GM12878 (cell line): ENCODE measurements around the gene KLHL2. TPM values are rescaled to one million over a fixed set of nuclear protein-coding genes. Genes with fewer than 3 reads are reported as not detected.

Experiments
- ATAC-seq: fragments of 200-7000 bp; cut with Tn5 transposase; 3 replicates; pipeline ENCODE4 v1.9.1; 2020; ENCODE audit warnings: mild to moderate bottlenecking, moderate library complexity
- BruUV-seq: library from RNA; stranded (reverse); fragments of 400-500 nt; replicated peaks from 2 replicates; lab custom pipeline; 2021; lab: Mats Ljungman, UMichigan
- CTCF ChIA-PET: fragments of 300-600 bp; sonication (Branson Sonifier 250); formaldehyde crosslinking; extraction: SDS; loops from one replicate; lab custom pipeline; 2021; ENCODE audit warnings: inconsistent platforms; lab: Yijun Ruan, JAX
- POLR2A ChIA-PET: fragments of 350-600 bp; formaldehyde crosslinking; extraction: SDS; loops from one replicate; lab custom pipeline; 2021; ENCODE audit warnings: inconsistent platforms; lab: Charles Lee
- RAD21 ChIA-PET: fragments of 300-600 bp; sonication (Branson Sonifier 250); formaldehyde crosslinking; loops from one replicate; lab custom pipeline; 2023; ENCODE audit warnings: antibody characterized with exemption; ENCODE audit not compliant: unreplicated experiment; lab: Charles Lee
- SMC1A ChIA-PET: fragments of 300-600 bp; sonication (Branson Sonifier 250); formaldehyde crosslinking; loops from one replicate; lab custom pipeline; 2023; ENCODE audit not compliant: unreplicated experiment, uncharacterized antibody; lab: Charles Lee
- DNase-seq: peaks from one replicate; pipeline ENCODE4 v3.0.0-alpha.2; 2011; ENCODE audit warnings: low read depth, low spot score
- FAIRE-seq: peaks from 3 replicates; lab custom pipeline; 2011; peaks lifted over from hg19 to GRCh38; lab: Jason Lieb, UNC
- H2AFZ ChIP-seq: 2 replicates; pipeline ENCODE4 v1.6.0; 2011; ENCODE audit warnings: low read depth, low read length, control low read depth; ENCODE audit not compliant: control insufficient read depth
- H3K27ac ChIP-seq: 2 replicates; pipeline ENCODE4 v1.5.1; 2011; ENCODE audit warnings: control low read depth; ENCODE audit not compliant: control insufficient read depth, insufficient read depth
- H3K27me3 ChIP-seq, 2 experiments: replicated peaks in 1 of 2; 2 replicates each; pipeline versions ENCODE4 v1.6.0 to v1.6.1; 2011; ENCODE audit warnings: low read length in 1 of 2; ENCODE audit not compliant: control insufficient read depth in 2 of 2, insufficient read depth in 2 of 2
- H3K36me3 ChIP-seq, 2 experiments: 2 replicates each; pipeline ENCODE4 v1.5.1; 2011; ENCODE audit warnings: low read length in 1 of 2; ENCODE audit not compliant: control insufficient read depth in 2 of 2, insufficient read depth in 2 of 2
- H3K4me1 ChIP-seq: 2 replicates; pipeline ENCODE4 v1.6.1; 2011; ENCODE audit warnings: mild to moderate bottlenecking, low read length, moderate library complexity, mixed read lengths; ENCODE audit not compliant: control insufficient read depth, insufficient read depth
- H3K4me2 ChIP-seq: 2 replicates; pipeline ENCODE4 v1.6.0; 2011; ENCODE audit warnings: control low read depth; ENCODE audit not compliant: control insufficient read depth, insufficient read depth
- H3K4me3 ChIP-seq: fragments of 200-600 bp; sonication (generic); 2 replicates; pipeline ENCODE4 v1.5.1; 2016
- H3K79me2 ChIP-seq: 2 replicates; pipeline ENCODE4 v1.6.0; 2011; ENCODE audit warnings: low read length; ENCODE audit not compliant: control insufficient read depth, insufficient read depth
- H3K9ac ChIP-seq: 2 replicates; pipeline ENCODE4 v1.8.0; 2011; ENCODE audit warnings: low read length, control low read depth, mixed read lengths; ENCODE audit not compliant: control insufficient read depth, insufficient read depth
- H3K9me3 ChIP-seq: replicated peaks from 3 replicates; pipeline ENCODE4 v1.5.1; 2011; ENCODE audit warnings: mild to moderate bottlenecking, low read length; ENCODE audit not compliant: control insufficient read depth, insufficient read depth
- H4K20me1 ChIP-seq: 2 replicates; pipeline ENCODE4 v1.6.0; 2011; ENCODE audit not compliant: control insufficient read depth, insufficient read depth
- BMI1 ChIP-seq: fragments of 450-650 bp; IDR thresholded peaks from 2 replicates; pipeline ENCODE4 v1.6.1; 2016; ENCODE audit warnings: mild to moderate bottlenecking, moderate library complexity, borderline replicate concordance
- CBFB ChIP-seq: IDR thresholded peaks from 2 replicates; pipeline ENCODE4 v1.6.1; 2016; ENCODE audit warnings: antibody characterized with exemption, low read depth
- CBX5 ChIP-seq: sonication (generic); IDR thresholded peaks from 2 replicates; pipeline ENCODE4 v1.6.1; 2016; ENCODE audit warnings: low read depth, moderate library complexity, mild to moderate bottlenecking, inconsistent platforms
- E2F8 ChIP-seq: fragments of 450-650 bp; IDR thresholded peaks from 2 replicates; pipeline ENCODE4 v1.6.1; 2018; ENCODE audit warnings: mild to moderate bottlenecking, low read depth, moderate library complexity; ENCODE audit not compliant: partially characterized antibody
- EZH2 ChIP-seq: IDR thresholded peaks from 2 replicates; pipeline ENCODE4 v1.6.1; 2012; ENCODE audit warnings: low read depth, mild to moderate bottlenecking, control low read depth, inconsistent platforms, low read length, borderline replicate concordance; ENCODE audit not compliant: control insufficient read depth
- GATAD2B ChIP-seq: fragments of 450-650 bp; conservative IDR thresholded peaks from 2 replicates; pipeline ENCODE4 v1.6.1; 2017; ENCODE audit warnings: low read depth, mild to moderate bottlenecking, moderate library complexity
- HDAC2 ChIP-seq: fragments of 200-600 bp; sonication (generic); IDR thresholded peaks from 2 replicates; pipeline ENCODE4 v1.6.1; 2017
- IRF4 ChIP-seq: IDR thresholded peaks from 2 replicates; pipeline ENCODE4 v1.6.1; 2011; ENCODE audit warnings: low read depth, low read length
- JUNB ChIP-seq: IDR thresholded peaks from 2 replicates; pipeline ENCODE4 v1.6.1; 2016; ENCODE audit warnings: antibody characterized with exemption, mild to moderate bottlenecking
- MTA2 ChIP-seq: fragments of 450-650 bp; IDR thresholded peaks from 2 replicates; pipeline ENCODE4 v1.6.1; 2016; ENCODE audit warnings: low read depth, mild to moderate bottlenecking, moderate library complexity
- MYB ChIP-seq: fragments of 150-350 bp; IDR thresholded peaks from 2 replicates; pipeline ENCODE4 v1.6.1; 2014; ENCODE audit warnings: mild to moderate bottlenecking, low read depth, low read length, borderline replicate concordance
- NBN ChIP-seq: fragments of 450-650 bp; IDR thresholded peaks from 2 replicates; pipeline ENCODE4 v1.6.1; 2016
- NFYA ChIP-seq: IDR thresholded peaks from 2 replicates; pipeline ENCODE4 v1.6.1; 2011; ENCODE audit warnings: low read depth, mild to moderate bottlenecking, low read length, improper control_type of control experiment, borderline replicate concordance
- NFYB ChIP-seq: IDR thresholded peaks from 2 replicates; pipeline ENCODE4 v1.6.1; 2011; ENCODE audit warnings: low read depth, mild to moderate bottlenecking, low read length, improper control_type of control experiment, moderate library complexity; ENCODE audit not compliant: insufficient read depth
- RB1 ChIP-seq: fragments of 450-650 bp; formaldehyde crosslinking; IDR thresholded peaks from 2 replicates; pipeline ENCODE4 v1.6.1; 2017; ENCODE audit warnings: mild to moderate bottlenecking, borderline replicate concordance
- RFX5 ChIP-seq: IDR thresholded peaks from 2 replicates; pipeline ENCODE4 v1.6.1; 2011; ENCODE audit warnings: low read depth, low read length, improper control_type of control experiment
- SP1 ChIP-seq: IDR thresholded peaks from one replicate; pipeline ENCODE4 v1.6.1; 2011; ENCODE audit warnings: low read depth, low read length
- SREBF2 ChIP-seq: IDR thresholded peaks from 2 replicates; pipeline ENCODE4 v1.6.1; 2012; ENCODE audit warnings: mild to moderate bottlenecking, low read length
- ZBTB33 ChIP-seq: fragments of 450-650 bp; IDR thresholded peaks from 2 replicates; pipeline ENCODE4 v1.6.1; 2017; ENCODE audit warnings: mild to moderate bottlenecking
- WGBS: methylation state at CpG from one replicate; pipeline ENCODE4 v1.1.6; 2016; ENCODE audit warnings: low lambda C conversion rate; ENCODE audit not compliant: insufficient replicate concordance, insufficient coverage; ENCODE audit errors: missing lambda C conversion rate; 5-methylcytosine and 5-hydroxymethylcytosine counted together
- in situ Hi-C: fragments of 300-500 bp; cut with MboI; formaldehyde crosslinking; loops from 9 replicates; pipeline ENCODE4 v1.14.3; 2018; ENCODE audit warnings: mixed read lengths
- intact Hi-C: fragments of 100-400 bp; cut with micrococcal nuclease; formaldehyde crosslinking; loops from one replicate; pipeline ENCODE4 v1.14.2; 2022; ENCODE audit not compliant: unreplicated experiment
- polyA plus RNA-seq, 11 experiments: library from polyadenylated mRNA; depleted of rRNA in 4 of 11; unstranded in 6 of 11; stranded (reverse) in 5 of 11; fragments of >200 nt; fragmentation: Nextera tagmentation in 4 of 11; fragmentation: Illumina TruSeq in 1 of 11; extraction: Ambion mirVana in 4 of 11; extraction: Trizol in 1 of 11; gene quantifications; 1 replicate in 1 of 11; 2 replicates in 10 of 11; pipeline versions ENCODE4 v1.2.1 to v1.2.3, GENCODE V29; 2011 to 2016; ENCODE audit warnings: inconsistent platforms in 2 of 11, missing spikeins in 2 of 11, low read depth in 1 of 11
- total RNA-seq, 4 experiments: library from RNA; depleted of rRNA in 3 of 4; stranded (reverse); fragments of >200 nt in 3 of 4; fragmentation: Illumina TruSeq in 1 of 4; extraction: Trizol in 1 of 4; gene quantifications; 2 replicates each; pipeline versions ENCODE4 v1.2.1 to v1.2.3, GENCODE V29; 2013 to 2021
- TF ChIP-seq, protein P1 (sequence below), 3 experiments: IDR thresholded peaks in 2 of 3; conservative IDR thresholded peaks in 1 of 3; 2 replicates each; pipeline ENCODE4 v1.5.1; 2011; ENCODE audit warnings: low read depth in 3 of 3, low read length in 3 of 3, mild to moderate bottlenecking in 3 of 3, control low read depth in 2 of 3, moderate library complexity in 2 of 3, inconsistent platforms in 1 of 3, mixed read lengths in 1 of 3; ENCODE audit not compliant: control insufficient read depth in 2 of 3, insufficient read depth in 1 of 3; ENCODE audit errors: extremely low read depth in 1 of 3

The KLHL2 gene
- total and polyA plus RNA-seq, 10 of the 15 experiments (the other 5 are each of a cell fraction or from before 2014, with no cell fraction given), result 4.8 to 22.8 (median 12.9) TPM

DNA sequence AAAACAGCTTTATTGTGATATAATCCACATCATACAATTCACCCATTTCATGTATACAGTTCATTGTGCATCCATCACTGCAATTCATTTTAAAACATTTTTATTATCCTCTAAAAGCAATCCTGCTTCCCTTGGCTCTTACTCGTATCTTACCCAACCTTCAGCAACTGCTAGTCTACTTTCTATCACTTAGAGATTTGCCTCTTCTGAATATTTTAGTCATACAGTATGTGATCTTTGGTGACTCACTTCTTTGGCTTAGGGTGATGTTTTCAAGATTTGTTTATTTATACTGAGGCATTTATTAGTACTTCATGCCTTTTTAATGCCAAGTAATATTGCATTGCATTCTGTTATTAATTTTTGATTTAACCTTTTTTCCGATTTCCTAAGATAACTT, 105.1 kb downstream of the KLHL2 start:
- POLR2A ChIA-PET, result no interaction called here
- H3K27ac ChIP-seq, result no peak overlapping the region
- in situ Hi-C loops, result no loop called here
- no peak for DNase-seq
- no peaks in the 10 kb centered on the region for H3K79me2 ChIP-seq
- ATAC-seq, result no peak
- no peak overlapping the region for H3K4me2 ChIP-seq
- H3K36me3 ChIP-seq, result 0 out of 4 replicates have a peak, but pooled peaks cover 0 to 2% of the 10 kb centered on the region in 2 experiments
- no peak overlapping the region for H2AFZ ChIP-seq
- no peak overlapping the region for H3K9ac ChIP-seq
- H3K9me3 ChIP-seq, result no peaks in the 10 kb centered on the region
- no peak for FAIRE-seq
- 97% methylated on average over 2 of the region's 2 CpGs for WGBS
- no peaks in the 10 kb centered on the region for H4K20me1 ChIP-seq
- no peak for TF ChIP-seq NFYA
- no peak for TF ChIP-seq SREBF2
- no peak for TF ChIP-seq CBFB
- TF ChIP-seq MTA2, result no peak
- TF ChIP-seq SP1, result no peak
- no peak for TF ChIP-seq RFX5
- TF ChIP-seq GATAD2B, result no peak
- TF ChIP-seq RB1, result no peak
- TF ChIP-seq, protein P1, sequence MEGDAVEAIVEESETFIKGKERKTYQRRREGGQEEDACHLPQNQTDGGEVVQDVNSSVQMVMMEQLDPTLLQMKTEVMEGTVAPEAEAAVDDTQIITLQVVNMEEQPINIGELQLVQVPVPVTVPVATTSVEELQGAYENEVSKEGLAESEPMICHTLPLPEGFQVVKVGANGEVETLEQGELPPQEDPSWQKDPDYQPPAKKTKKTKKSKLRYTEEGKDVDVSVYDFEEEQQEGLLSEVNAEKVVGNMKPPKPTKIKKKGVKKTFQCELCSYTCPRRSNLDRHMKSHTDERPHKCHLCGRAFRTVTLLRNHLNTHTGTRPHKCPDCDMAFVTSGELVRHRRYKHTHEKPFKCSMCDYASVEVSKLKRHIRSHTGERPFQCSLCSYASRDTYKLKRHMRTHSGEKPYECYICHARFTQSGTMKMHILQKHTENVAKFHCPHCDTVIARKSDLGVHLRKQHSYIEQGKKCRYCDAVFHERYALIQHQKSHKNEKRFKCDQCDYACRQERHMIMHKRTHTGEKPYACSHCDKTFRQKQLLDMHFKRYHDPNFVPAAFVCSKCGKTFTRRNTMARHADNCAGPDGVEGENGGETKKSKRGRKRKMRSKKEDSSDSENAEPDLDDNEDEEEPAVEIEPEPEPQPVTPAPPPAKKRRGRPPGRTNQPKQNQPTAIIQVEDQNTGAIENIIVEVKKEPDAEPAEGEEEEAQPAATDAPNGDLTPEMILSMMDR (IDR thresholded peaks at IDR 0.05 in 2 of 3, conservative IDR thresholded peaks at IDR 0.05 in 1 of 3; ENCODE audit: control insufficient read depth in 2 of 3, extremely low read depth in 1 of 3, insufficient read depth in 1 of 3, low read depth in 3 of 3, low read length in 3 of 3), result no peak
- TF ChIP-seq EZH2, result no peak
- no peak for TF ChIP-seq ZBTB33
- TF ChIP-seq MYB, result no peak
- no peak for TF ChIP-seq NFYB
- no peak for TF ChIP-seq E2F8
- TF ChIP-seq NBN, result no peak
- TF ChIP-seq HDAC2, result no peak
- no peak for TF ChIP-seq BMI1
- no peak for TF ChIP-seq JUNB
- TF ChIP-seq CBX5, result no peak
- TF ChIP-seq IRF4, result no peak
- SMC1A ChIA-PET, result interaction anchor here (2.8 kb wide), 1 partner anchor 11 kb away, joined by 7 read pairs; no protein-coding TSS in a partner anchor
- RAD21 ChIA-PET, result no interaction called here
- no TSS peak for BruUV-seq
- no peaks in the 10 kb centered on the region for H3K27me3 ChIP-seq
- intact Hi-C loops, result no loop called here
- CTCF ChIA-PET, result no interaction called here
- no peak overlapping the region for H3K4me3 ChIP-seq
- no peaks in the 10 kb centered on the region for H3K4me1 ChIP-seq
